GM23248 (cell line): Measurements from ENCODE around the gene CLK3.

ENCODE experiments used
- EZH2 ChIP-seq: fragments of 200-600 bp; sonication (generic); IDR thresholded peaks from 2 replicates; pipeline ENCODE4 v1.6.1; 2018; ENCODE audit warnings: antibody characterized with exemption, mild to moderate bottlenecking; ENCODE audit not compliant: insufficient read depth, poor library complexity, severe bottlenecking
- EZH2phosphoT487 ChIP-seq: fragments of 200-600 bp; sonication (generic); IDR thresholded peaks from 2 replicates; pipeline ENCODE4 v1.6.1; 2018; ENCODE audit warnings: antibody characterized with exemption, moderate library complexity, mild to moderate bottlenecking, low read depth; ENCODE audit not compliant: insufficient read depth

DNA sequence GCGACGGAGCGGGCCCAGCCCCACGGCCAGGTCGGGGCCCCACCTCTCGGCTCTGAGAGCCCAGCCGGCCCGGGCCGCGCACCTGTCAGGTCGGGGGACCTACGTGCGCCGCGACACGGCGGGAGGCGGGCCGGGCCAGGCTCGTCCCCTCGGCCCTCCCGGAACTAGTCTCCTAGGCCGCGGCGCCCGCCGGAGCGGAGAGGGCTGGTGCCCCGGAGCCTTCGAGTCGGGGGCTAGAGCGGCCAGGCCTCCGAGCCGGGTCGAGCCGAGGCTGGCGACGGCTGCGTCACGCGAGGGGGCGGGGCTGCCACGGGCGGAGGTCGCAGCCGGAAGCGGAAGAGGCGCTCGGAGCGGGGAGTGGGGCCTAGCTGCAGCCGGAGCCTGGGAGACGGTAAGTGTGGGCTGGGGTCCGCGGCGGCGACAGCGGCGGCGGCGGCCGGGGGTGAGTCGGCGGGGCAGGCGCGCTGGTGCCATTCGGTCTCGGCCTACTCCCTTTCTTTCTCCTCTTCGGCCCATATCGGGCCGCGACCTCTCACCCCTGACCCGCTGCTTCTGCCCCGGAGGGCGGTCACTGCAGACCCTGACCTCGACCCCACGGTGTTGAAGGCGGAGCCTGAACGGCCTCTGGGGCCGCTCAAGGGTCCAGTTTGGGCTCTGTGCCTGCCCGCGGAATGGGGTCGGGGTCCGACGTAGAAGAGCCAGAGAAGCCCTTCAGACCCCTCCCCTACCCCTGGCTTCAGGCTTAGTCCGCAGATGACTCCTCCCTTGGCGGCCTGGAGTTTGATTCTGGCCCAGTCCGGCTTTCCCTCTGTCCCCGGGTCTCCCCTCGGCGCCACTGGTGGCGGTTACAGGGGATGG, at the start of gene CLK3:
- TF ChIP-seq EZH2phosphoT487: no peak
- no peak for TF ChIP-seq EZH2
